Trophoblast cell (in vitro differentiated cells and primary cell): Measurements from ENCODE around the gene FATE1.

Experiments used
- DNase-seq, 2 donors: peaks; one replicate each; pipeline ENCODE4 v3.0.0-alpha.2; 2016
- H2AFZ ChIP-seq: 2 replicates; pipeline ENCODE4 v1.6.1; 2013; ENCODE audit warnings: low read length, moderate library complexity, mild to moderate bottlenecking; ENCODE audit not compliant: insufficient read depth, poor library complexity
- H2AK5ac ChIP-seq: 2 replicates; pipeline ENCODE4 v1.6.1; 2013; ENCODE audit warnings: mild to moderate bottlenecking, low read length
- H2BK120ac ChIP-seq: 2 replicates; pipeline ENCODE4 v1.6.1; 2013; ENCODE audit warnings: low read length, mild to moderate bottlenecking, moderate library complexity; ENCODE audit not compliant: insufficient read depth, poor library complexity
- H2BK12ac ChIP-seq: 2 replicates; pipeline ENCODE4 v1.6.1; 2013; ENCODE audit warnings: mild to moderate bottlenecking, low read length, moderate library complexity
- H2BK5ac ChIP-seq: 2 replicates; pipeline ENCODE4 v1.6.1; 2013; ENCODE audit warnings: low read length, low read depth, moderate library complexity, mild to moderate bottlenecking; ENCODE audit not compliant: poor library complexity
- H3K14ac ChIP-seq: 2 replicates; pipeline ENCODE4 v1.6.1; 2013; ENCODE audit warnings: mild to moderate bottlenecking, low read length
- H3K18ac ChIP-seq: 2 replicates; pipeline ENCODE4 v1.6.1; 2013; ENCODE audit warnings: mild to moderate bottlenecking, low read length
- H3K23ac ChIP-seq: 2 replicates; pipeline ENCODE4 v1.6.1; 2013; ENCODE audit warnings: low read length
- H3K27ac ChIP-seq: 2 replicates; pipeline ENCODE4 v1.5.1; 2013; ENCODE audit warnings: low read depth, mild to moderate bottlenecking, inconsistent platforms, low read length, moderate library complexity
- H3K27me3 ChIP-seq: 2 replicates; pipeline ENCODE4 v1.6.1; 2013; ENCODE audit warnings: inconsistent platforms, mild to moderate bottlenecking, low read length, moderate library complexity; ENCODE audit not compliant: insufficient read depth
- H3K36me3 ChIP-seq, 2 experiments: 1 replicate in 1 of 2; 2 replicates in 1 of 2; pipeline ENCODE4 v1.6.1; 2013; ENCODE audit warnings: low read length in 2 of 2, mild to moderate bottlenecking in 2 of 2, moderate library complexity in 1 of 2; ENCODE audit not compliant: insufficient read depth in 2 of 2, control insufficient read depth in 1 of 2
- H3K4ac ChIP-seq: 2 replicates; pipeline ENCODE4 v1.6.1; 2013; ENCODE audit warnings: low read depth, mild to moderate bottlenecking, low read length, moderate library complexity
- H3K4me1 ChIP-seq, 2 experiments: 1 replicate in 1 of 2; 2 replicates in 1 of 2; pipeline ENCODE4 v1.6.1; 2013; ENCODE audit warnings: low read length in 2 of 2, mild to moderate bottlenecking in 2 of 2, moderate library complexity in 1 of 2; ENCODE audit not compliant: insufficient read depth in 2 of 2, control insufficient read depth in 1 of 2
- H3K4me2 ChIP-seq: 2 replicates; pipeline ENCODE4 v1.6.1; 2013; ENCODE audit warnings: inconsistent platforms, mild to moderate bottlenecking, low read length, moderate library complexity
- H3K4me3 ChIP-seq: 2 replicates; pipeline ENCODE4 v1.5.1; 2013; ENCODE audit warnings: mild to moderate bottlenecking, low read depth, low read length, inconsistent platforms
- H3K79me1 ChIP-seq: one replicate; pipeline ENCODE4 v1.6.1; 2013; ENCODE audit warnings: low read length
- H3K79me2 ChIP-seq: 2 replicates; pipeline ENCODE4 v1.6.1; 2013; ENCODE audit warnings: low read length, mild to moderate bottlenecking; ENCODE audit not compliant: control insufficient read depth, insufficient read depth, poor library complexity
- H3K9ac ChIP-seq: 2 replicates; pipeline ENCODE4 v1.6.1; 2013; ENCODE audit warnings: mild to moderate bottlenecking, low read length
- H3K9me3 ChIP-seq: 2 replicates; pipeline ENCODE4 v1.6.1; 2013; ENCODE audit warnings: low read depth, mild to moderate bottlenecking, control low read depth, inconsistent platforms, low read length; ENCODE audit not compliant: insufficient read depth
- H4K12ac ChIP-seq: 2 replicates; pipeline ENCODE4 v1.6.1; 2013; ENCODE audit warnings: low read depth, mild to moderate bottlenecking, low read length, moderate library complexity
- H4K8ac ChIP-seq: 2 replicates; pipeline ENCODE4 v1.6.1; 2013; ENCODE audit warnings: low read depth, mild to moderate bottlenecking, low read length, moderate library complexity
- H4K91ac ChIP-seq: one replicate; pipeline ENCODE4 v1.6.1; 2013; ENCODE audit warnings: low read depth, mild to moderate bottlenecking, low read length, moderate library complexity
- WGBS: extraction: QIAGEN DNeasy Blood & Tissue Kit; methylation state at CpG from one replicate; pipeline ENCODE4 v1.1.7; 2013; ENCODE audit warnings: missing lambda C conversion rate; ENCODE audit not compliant: insufficient read length, insufficient coverage; ENCODE audit errors: extremely low coverage; 5-methylcytosine and 5-hydroxymethylcytosine counted together

The FATE1 gene

GRCh38 chrX:151711787-151712186 lies 4.0 kb upstream of the FATE1 start:
- H4K8ac ChIP-seq, result no peak overlapping the region
- no peak overlapping the region for H4K12ac ChIP-seq
- no peak overlapping the region for H3K4me3 ChIP-seq
- no peak overlapping the region for H3K27ac ChIP-seq
- H2AFZ ChIP-seq, result no peak overlapping the region
- H3K4me2 ChIP-seq, result no peak overlapping the region
- no peak overlapping the region for H2BK12ac ChIP-seq
- H3K9ac ChIP-seq, result no peak overlapping the region
- H3K23ac ChIP-seq, result no peak overlapping the region
- H3K4me1 ChIP-seq, result no peaks in the 10 kb centered on the region
- H2BK5ac ChIP-seq, result no peak overlapping the region
- H3K14ac ChIP-seq, result no peak overlapping the region
- H3K79me1 ChIP-seq, result no peaks in the 10 kb centered on the region
- no peak overlapping the region for H4K91ac ChIP-seq
- no peak overlapping the region for H2BK120ac ChIP-seq
- H3K4ac ChIP-seq, result no peak overlapping the region
- no CpG with 5 or more reads among the region's 2 CpGs for WGBS
- no peaks in the 10 kb centered on the region for H3K79me2 ChIP-seq
- H3K27me3 ChIP-seq, result no peaks in the 10 kb centered on the region
- no peaks in the 10 kb centered on the region for H3K9me3 ChIP-seq
- no peak for DNase-seq
- H3K18ac ChIP-seq, result no peak overlapping the region
- no peaks in the 10 kb centered on the region for H3K36me3 ChIP-seq
- no peak overlapping the region for H2AK5ac ChIP-seq

GRCh38 chrX:151712253-151712652 lies 3.6 kb upstream of the FATE1 start:
- Histone ChIP-seq H3K4me2 (no peak overlapping the region), H2BK120ac (no peak overlapping the region), H4K8ac (no peak overlapping the region), H3K9ac (no peak overlapping the region), H3K14ac (no peak overlapping the region), H3K79me1 (no peaks in the 10 kb centered on the region), H2BK12ac (no peak overlapping the region), H3K18ac (no peak overlapping the region), H2BK5ac (no peak overlapping the region), H3K4me3 (no peak overlapping the region), H3K27ac (no peak overlapping the region), H2AK5ac (no peak overlapping the region), H4K91ac (no peak overlapping the region), H3K4me1 (no peaks in the 10 kb centered on the region), H3K79me2 (no peaks in the 10 kb centered on the region), H3K27me3 (no peaks in the 10 kb centered on the region), H2AFZ (no peak overlapping the region), H3K9me3 (no peaks in the 10 kb centered on the region), H3K23ac (no peak overlapping the region), H3K4ac (no peak overlapping the region), H4K12ac (no peak overlapping the region), H3K36me3 (no peaks in the 10 kb centered on the region)
- no CpG with 5 or more reads among the region's 3 CpGs for WGBS
- no peak for DNase-seq

- Histone ChIP-seq H3K9ac (no peak overlapping the region), H3K79me1 (no peaks in the 10 kb centered on the region), H3K9me3 (no peaks in the 10 kb centered on the region), H2BK5ac (no peak overlapping the region), H3K36me3 (no peaks in the 10 kb centered on the region), H4K8ac (no peak overlapping the region), H3K4ac (no peak overlapping the region), H3K27ac (no peak overlapping the region), H2AFZ (no peak overlapping the region), H3K4me1 (no peaks in the 10 kb centered on the region), H2BK120ac (no peak overlapping the region), H3K14ac (no peak overlapping the region), H3K4me2 (no peak overlapping the region), H3K79me2 (no peaks in the 10 kb centered on the region), H4K91ac (no peak overlapping the region), H3K27me3 (no peaks in the 10 kb centered on the region), H2BK12ac (no peak overlapping the region), H3K23ac (no peak overlapping the region), H4K12ac (no peak overlapping the region), H3K4me3 (no peak overlapping the region), H2AK5ac (no peak overlapping the region), H3K18ac (no peak overlapping the region)
- WGBS, result no CpG with 5 or more reads among the region's 3 CpGs
- DNase-seq, result peak in 1 of 2 donors; percentile 8
These were observed 2.0 kb upstream of the FATE1 start for GRCh38 chrX:151713849-151714248.

- no CpG with 5 or more reads among the region's 5 CpGs for WGBS
- H3K4me2 ChIP-seq, result no peak overlapping the region
- no peak overlapping the region for H3K27ac ChIP-seq
- no peak overlapping the region for H4K12ac ChIP-seq
- no peak overlapping the region for H3K4ac ChIP-seq
- no peaks in the 10 kb centered on the region for H3K79me2 ChIP-seq
- H3K9ac ChIP-seq, result no peak overlapping the region
- H4K8ac ChIP-seq, result no peak overlapping the region
- H2AK5ac ChIP-seq, result no peak overlapping the region
- H2BK5ac ChIP-seq, result no peak overlapping the region
- no peaks in the 10 kb centered on the region for H3K36me3 ChIP-seq
- H3K18ac ChIP-seq, result no peak overlapping the region
- no peak overlapping the region for H3K14ac ChIP-seq
- no peaks in the 10 kb centered on the region for H3K9me3 ChIP-seq
- H3K79me1 ChIP-seq, result no peaks in the 10 kb centered on the region
- no peak overlapping the region for H2BK12ac ChIP-seq
- no peak overlapping the region for H3K23ac ChIP-seq
- H2AFZ ChIP-seq, result no peak overlapping the region
- no peaks in the 10 kb centered on the region for H3K4me1 ChIP-seq
- no peaks in the 10 kb centered on the region for H3K27me3 ChIP-seq
- no peak for DNase-seq
- no peak overlapping the region for H3K4me3 ChIP-seq
- H2BK120ac ChIP-seq, result no peak overlapping the region
- H4K91ac ChIP-seq, result no peak overlapping the region
These were observed 1.5 kb upstream of the FATE1 start for GRCh38 chrX:151714362-151714761.
